Activated CD4-positive, alpha-beta T cell treated with anti-CD3 and anti-CD28 coated beads, Interleukin-2, Interleukin-4, amounts not matched to agents 100 ng/mL and 50 ng/mL, durations not matched to agents 16 hours and 8 hours (primary cell): ENCODE data around the gene INA.

Source experiments
- DNase-seq: peaks from one replicate; pipeline ENCODE4 v3.0.0-alpha.2; 2020; ENCODE audit warnings: low spot score

The INA gene

DNA sequence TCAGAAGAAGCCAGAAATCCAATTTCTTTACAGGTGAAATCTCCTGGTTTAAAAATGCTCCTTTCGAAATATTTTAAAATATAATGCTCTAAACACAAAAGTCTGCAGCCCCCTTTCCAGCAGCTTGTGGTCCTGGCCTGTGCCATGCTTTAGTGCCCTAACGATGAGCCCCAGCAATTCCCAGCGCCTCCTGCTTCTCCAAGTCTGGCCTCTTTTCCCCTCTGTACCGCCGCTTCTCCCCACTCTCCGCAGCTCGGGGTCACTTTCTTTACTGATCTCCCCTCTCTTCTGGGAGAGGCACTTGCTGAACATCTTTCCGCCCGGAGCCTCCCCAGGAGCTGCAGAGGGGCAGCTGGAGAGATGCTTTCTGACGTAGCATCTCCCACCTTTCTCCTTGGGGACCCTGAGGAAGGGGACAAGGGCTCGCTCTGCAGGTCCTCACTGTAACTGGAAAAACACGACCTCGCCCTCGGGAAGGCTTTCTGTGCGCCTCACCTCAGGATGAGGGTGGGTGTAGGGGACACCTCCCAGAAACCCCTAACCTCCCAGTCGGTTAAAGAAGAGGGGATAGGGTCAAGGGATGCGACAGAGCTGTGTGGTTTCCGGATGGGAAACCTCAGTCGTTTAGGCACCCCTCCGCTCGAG, 565 bp upstream of the INA start:
- DNase-seq = no peak

DNA sequence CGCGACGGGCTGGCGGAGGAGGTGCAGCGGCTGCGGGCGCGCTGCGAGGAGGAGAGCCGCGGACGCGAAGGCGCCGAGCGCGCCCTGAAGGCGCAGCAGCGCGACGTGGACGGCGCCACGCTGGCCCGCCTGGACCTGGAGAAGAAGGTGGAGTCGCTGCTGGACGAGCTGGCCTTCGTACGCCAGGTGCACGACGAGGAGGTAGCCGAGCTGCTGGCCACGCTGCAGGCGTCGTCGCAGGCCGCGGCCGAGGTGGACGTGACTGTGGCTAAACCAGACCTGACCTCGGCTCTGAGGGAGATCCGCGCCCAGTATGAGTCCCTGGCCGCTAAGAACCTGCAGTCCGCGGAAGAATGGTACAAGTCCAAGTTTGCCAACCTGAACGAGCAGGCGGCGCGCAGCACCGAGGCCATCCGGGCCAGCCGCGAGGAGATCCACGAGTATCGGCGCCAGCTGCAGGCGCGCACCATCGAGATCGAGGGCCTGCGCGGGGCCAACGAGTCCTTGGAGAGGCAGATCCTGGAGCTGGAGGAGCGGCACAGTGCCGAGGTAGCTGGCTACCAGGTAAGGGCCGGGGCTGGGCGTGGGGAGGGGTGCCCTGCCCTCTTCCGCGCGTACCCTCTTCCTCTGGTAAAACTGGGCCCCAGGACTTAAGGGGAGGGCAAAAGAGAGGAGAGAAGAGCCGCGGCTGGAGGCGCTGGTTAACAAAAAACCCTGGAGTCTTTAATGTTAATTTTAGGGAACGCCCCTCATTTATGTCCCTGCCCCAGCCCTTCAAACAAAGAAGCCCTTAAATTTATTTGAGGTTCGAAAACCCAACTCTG, 987 bp downstream of the INA start:
- no peak for DNase-seq

DNA sequence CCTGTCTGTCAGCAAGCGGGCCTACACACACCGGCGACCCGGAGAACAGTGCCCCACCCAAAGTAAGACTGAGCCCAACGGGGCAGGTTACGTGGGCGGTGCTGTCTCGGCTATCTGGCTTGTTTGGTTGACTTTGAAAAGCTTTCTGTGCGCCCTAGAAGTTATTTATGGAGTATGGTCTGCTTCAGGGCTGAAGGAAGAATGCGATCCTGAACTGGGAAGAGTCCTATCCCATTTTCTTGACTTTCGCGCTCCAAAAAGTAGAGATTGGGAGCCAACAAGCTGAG, 1.5 kb downstream of the INA start:
- DNase-seq = no peak

DNA sequence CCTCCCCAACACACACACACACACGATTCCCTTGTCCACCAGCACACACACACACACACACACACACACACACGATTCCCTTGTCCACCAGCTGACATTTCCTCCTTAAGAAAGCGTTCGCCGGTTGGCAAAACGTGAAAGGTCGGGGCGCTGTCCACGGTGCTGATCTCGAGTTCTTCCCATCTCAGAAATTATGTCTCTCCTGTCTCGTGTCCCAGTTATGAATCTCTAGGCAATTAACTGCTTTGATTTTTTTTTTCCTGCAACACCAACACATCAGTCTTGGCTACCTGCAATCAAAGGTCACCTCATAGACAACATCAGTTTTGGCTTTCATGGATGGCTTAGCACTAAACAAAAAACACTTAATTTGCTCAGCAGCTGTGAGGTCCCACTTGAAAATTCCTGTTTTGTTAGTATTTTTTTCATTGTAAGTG, 1.9 kb downstream of the INA start:
- DNase-seq = peak; percentile 37

DNA sequence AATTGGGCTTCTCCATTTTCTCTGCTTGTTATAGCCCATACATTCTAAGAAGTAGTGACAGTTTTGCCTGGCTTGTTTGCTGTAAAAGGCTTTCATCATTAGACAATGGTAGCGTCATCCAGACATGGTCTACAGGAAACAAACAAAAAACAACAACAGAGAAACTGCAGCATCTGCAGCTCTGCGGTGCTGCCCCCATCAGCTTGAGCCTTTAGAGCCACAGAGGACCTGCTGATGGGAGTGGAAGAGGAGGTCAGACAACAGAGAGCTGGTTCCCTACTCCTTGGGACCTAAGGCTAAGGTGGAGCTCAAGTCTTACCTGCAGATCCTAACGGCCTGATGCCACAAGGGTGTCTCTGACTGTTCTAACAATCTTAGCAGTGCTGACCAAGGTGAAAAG, 3.1 kb downstream of the INA start:
- no peak for DNase-seq

DNA sequence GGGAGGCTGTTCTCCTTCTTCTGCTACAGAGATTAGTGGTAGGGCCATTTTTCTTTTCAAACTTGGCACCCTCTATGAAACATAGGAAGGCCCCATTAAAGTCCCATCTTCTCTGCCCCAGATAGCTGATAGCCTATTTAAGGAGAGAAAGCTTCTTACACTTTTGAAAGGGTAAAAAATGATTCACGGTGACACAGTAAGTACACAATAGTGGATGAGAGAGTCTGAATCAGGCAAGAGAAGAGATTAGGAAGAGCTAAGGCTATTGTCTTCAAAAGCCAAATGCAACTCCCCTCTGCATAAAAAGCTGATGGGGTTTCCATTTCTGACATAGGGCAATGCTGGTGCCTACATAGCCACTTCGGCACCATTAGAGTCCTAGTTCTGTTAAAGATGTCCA, 3.6 kb downstream of the INA start:
- no peak for DNase-seq

DNA sequence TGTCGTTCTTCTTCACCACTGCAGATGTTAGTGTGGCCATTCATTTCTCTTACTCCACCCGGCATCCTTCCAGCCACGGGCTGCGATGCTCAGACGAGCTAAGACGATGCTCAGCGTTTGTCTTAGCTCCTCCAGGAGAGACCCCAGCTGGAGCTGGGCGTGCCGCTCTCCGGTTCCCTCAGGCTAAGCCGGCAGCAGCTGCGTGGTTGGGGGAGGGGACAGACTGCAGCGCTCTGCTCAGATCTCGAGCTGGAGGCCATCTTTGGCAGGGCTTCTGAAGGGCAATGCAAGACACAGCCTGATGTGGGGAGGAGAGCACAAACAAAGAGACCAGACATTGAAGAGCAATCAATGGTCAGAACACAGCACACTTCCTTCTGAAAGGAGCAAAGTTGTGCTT, 4.8 kb downstream of the INA start:
- DNase-seq = no peak

DNA sequence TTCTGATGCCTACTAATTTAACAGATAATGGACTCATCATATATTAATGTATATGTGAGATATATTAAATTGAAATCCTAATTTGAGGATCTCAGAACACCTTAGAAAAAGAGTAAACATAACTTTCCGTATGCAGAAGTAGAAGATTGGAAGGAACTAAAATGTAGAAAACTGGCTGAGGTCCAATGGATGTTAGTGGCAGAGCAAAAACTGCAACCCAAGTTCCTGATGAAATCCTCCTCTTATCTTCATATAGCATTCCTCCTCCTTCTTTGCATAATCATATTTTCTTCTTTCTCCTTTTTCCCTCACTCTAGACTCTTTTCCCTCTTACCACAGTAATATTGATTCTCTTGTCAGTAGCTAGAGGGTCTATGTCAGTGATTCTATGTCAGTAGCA, 6.0 kb downstream of the INA start:
- no peak for DNase-seq

DNA sequence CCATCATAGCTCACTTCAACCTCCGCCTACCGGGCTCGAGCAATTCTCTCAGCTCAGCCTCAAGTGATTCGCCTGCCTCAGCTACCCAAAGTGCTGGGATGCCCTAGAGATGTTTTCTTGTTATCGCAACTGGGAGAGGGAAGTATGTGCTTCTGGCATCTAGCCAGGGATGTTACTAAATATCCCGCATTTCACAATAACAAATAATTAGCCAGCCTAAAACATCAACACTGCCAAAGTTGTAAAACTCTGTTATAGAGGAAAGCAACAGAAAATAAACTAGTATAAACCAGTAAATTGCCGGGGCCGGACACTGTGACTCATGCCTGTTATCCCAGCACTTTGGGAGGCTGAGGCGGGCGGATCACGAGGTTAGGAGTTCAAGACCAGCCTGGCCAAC, 7.2 kb downstream of the INA start:
- DNase-seq = no peak

DNA sequence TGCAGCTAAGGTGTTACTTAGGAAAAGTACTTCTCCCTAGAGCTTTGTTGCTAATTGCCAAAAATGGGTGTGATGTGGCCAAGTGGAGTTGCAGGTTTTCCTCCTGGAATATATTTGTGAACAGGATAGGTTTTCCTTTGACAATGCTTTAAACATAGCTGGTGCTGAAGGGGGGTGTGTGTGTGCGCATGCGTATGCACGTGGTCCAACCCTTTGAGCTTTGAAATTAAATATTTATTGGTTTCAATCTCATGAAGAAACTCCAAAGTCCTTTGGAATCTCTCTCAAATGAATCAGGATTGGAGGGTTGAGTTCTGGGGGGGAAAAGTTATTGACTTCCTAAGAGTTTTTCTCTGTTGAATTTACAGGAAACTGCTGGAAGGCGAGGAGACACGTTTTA, 11.1 kb downstream of the INA start:
- DNase-seq = no peak

DNA sequence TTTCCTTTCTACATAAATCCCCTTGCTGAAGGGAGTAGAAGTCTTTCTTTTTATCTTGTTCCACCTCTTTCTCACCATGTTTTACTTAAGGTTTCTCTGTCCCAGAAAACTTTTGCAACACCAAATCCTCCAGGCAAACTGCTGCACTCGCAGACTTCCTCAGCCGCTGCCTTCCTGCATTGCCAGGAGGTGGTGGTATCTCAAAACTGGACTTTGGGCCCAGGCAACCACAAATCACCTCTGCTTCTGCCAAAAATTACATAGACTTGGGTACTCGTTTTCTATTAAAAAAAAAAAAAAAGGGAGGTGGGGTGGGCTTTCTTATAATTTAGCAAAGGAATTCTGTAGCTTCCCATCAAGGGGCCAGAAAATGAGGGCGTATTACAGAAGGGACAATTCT, 14.7 kb downstream of the INA start:
- DNase-seq = no peak

DNA sequence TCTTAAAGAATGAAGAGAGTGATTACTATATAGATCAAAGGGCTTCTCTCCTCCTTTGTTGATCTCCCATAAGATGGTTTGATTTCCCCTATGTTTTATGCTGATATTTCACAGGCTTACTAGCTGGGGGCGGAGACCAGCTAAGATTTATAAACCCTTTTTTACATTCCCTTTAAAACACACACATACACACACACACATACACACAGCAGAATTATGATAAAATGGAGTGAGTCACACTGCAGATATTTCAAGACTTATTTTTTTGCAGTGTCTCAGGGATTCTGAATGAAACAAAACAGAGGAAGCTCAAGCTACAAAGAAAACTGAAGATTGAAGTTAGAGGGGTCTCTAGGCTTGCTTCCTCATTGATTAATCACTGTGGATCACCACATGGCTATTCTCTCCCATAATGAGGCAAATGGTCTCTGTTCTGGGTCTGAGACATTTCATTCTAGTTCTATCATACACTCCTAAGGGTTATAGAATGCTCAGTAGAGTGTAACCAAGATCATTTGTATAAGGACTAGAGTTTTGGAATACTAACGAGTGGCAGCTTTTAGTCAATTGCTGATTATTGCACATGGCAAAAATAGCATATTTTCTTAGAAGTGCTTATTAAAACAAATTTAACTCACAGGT, 18.6 kb downstream of the INA start:
- DNase-seq = no peak

DNA sequence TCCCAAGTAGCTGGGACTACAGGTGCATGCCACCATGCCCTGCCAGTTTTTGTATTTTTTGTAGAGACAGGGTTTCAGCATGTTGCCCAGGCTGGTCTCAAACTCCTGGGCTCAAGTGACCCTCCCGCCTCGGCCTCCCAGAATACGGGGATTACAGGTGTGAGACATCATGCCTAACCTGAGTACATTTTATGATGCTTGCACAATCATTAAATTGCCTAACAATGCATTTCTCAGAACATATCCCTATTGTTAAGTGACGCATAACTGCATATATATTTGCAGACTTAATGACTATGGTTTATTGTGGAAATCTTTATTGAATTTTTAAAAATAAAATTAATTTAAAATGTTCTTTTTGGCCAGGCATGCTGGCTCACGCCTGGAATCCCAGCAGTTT, 30.7 kb downstream of the INA start:
- DNase-seq = no peak

DNA sequence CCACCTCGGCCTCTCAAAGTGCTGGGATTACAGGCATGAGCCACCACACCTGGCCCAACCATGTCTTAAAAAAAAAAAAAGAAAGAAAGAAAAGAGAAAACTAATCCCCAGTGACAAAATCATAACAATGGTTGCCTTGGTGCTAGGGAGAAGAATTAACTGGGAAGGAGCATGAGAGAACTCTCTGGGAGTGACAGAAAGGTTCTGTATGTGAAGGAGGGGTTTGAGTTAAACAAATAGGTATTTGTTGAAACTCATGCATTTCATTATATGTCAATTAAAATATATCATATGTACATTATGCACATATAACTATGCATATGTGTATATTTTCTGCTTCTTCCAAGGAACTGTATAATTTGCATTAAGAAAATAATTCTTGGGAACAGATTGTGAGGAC, 33.3 kb downstream of the INA start:
- DNase-seq = no peak

DNA sequence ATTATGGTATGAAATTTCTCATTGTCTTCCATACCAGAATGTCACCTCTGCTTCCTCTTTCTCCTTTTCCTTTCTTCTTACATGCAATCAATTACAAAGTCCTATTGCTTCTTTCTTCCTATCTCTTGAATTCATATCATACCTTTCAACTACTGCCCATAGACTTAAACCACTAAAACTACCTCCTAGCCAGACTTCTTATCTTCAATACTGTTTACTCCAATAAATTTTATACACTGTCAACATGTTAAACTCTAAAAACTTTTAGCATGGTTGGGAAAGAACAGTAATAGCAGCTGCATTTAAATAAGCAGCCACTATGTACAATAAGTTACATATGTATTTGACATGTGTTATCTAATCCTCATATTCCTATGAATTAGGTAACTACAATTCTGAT, 39.1 kb downstream of the INA start:
- no peak for DNase-seq

DNA sequence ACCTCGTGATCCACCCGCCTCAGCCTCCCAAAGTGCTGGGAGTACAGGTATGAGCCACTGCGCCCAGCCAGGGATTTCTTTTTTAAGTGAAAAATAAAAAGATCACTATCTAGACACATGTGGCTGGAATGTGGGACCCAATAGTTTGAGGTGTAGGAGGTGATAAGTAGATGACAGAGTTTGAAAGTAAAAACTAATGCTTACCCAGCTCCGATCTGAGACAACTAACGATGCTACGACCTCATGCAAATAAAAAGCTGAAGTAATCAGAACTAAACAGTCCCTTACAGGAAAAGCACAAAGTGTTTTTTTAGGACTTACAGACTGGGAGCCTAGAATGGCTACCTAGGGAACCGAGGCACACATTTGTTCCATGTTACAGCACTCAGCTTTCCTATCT, 51.0 kb downstream of the INA start:
- peak; percentile 11 for DNase-seq

DNA sequence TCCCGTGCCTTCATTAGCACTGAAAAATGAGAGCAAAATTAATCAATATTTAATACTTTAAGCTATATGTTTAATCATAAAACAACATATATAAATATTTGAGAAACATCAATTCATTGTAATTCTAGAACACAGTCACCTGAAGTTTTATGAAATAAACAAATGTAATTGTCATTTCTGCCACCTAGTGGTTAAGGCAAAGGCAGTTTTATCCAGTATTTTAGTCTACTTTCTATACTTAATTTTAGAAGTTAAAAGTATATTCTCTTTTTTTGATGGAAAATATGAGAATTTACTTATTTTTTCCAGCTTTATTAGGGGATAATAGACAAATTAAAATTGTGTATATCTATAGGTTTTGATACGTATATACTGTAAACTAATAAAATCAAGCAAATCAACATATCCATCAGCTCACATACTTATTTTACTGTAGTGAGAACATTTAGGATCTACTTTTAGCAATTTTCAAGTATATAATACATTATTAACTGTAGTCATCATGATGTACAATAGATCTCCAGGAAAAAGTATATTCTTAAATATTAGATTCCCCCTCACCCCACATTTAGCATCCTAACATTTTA, 57.1 kb downstream of the INA start:
- peak; percentile 24 for DNase-seq

DNA sequence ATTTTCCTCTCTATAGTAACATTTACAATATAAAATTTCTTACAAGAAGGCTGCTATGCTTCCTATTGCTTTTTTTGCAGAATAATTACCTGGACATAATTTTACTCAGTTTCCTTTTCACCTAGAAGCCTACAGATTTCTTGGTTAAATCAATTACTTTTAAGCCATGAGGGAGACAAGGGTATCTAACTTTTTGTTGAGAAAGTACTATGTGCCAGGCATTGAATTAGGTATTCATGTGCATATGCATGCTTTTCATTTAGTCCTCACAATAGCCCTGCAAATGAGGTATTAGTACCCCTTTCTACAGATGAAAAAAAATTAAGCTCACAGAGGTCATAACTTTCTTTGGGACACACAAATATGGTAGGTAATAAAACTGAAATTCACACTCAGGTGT, 57.6 kb downstream of the INA start:
- no peak for DNase-seq

DNA sequence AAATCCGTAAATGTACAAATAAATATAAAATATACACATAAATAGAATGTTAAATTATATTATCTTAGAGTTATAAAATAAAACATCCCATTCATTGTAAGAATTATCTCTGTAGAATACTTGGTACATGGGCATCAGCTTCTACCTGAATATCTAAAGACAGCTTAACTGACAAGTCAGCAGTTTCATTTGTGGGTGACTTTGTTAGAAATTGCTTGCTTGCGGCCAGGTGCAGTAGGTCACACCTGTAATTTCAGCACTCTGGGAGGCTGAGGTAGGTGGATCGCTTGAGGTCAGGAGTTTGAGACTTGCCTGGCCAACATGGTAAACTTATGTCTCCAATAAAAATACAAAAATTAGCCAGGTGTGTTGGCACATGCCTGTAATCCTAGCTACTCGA, 59.4 kb downstream of the INA start:
- no peak for DNase-seq
